Activated CD4-positive, alpha-beta T cell treated with anti-CD3 and anti-CD28 coated beads, Interleukin-2, amount 50 U/mL, for 48 hours (primary cell): ENCODE measurements around the gene SOCS1.
"Not testable (repeated sequence)": the region's sequence is repeated elsewhere in the genome, so short reads cannot be mapped to it uniquely, and the experiment has no call there.

Source experiments
- DNase-seq, 2 experiments: peaks; one replicate each; pipeline ENCODE4 v3.0.0-alpha.2; 2020

SOCS1 gene

GRCh38 chr16:11224096-11224893, 31.7 kb downstream of the SOCS1 start:
- DNase-seq: peak; percentile 74 to 81

GRCh38 chr16:11220507-11220906, 35.5 kb downstream of the SOCS1 start:
- not testable (repeated sequence) for DNase-seq

- no peak for DNase-seq
These were observed 36.8 kb downstream of the SOCS1 start for GRCh38 chr16:11219178-11219577.

GRCh38 chr16:11218604-11218962, 37.4 kb downstream of the SOCS1 start:
- no peak for DNase-seq

GRCh38 chr16:11217651-11218603, 38.1 kb downstream of the SOCS1 start:
- DNase-seq: no peak

- DNase-seq: no peak
These were observed 40.0 kb downstream of the SOCS1 start for GRCh38 chr16:11215935-11216556.

- no peak for DNase-seq
These were observed 42.2 kb downstream of the SOCS1 start for GRCh38 chr16:11213799-11214198.

- DNase-seq: no peak
These were observed 42.6 kb downstream of the SOCS1 start for GRCh38 chr16:11213373-11213772.

- DNase-seq: no peak
These were observed 43.2 kb downstream of the SOCS1 start for GRCh38 chr16:11212798-11213196.

GRCh38 chr16:11211977-11212797, 43.8 kb downstream of the SOCS1 start:
- DNase-seq: no peak

GRCh38 chr16:11211061-11211976, 44.7 kb downstream of the SOCS1 start:
- DNase-seq: no peak

- DNase-seq: no peak
These were observed 45.7 kb downstream of the SOCS1 start for GRCh38 chr16:11210260-11210659.

GRCh38 chr16:11208916-11209665, 46.9 kb downstream of the SOCS1 start:
- DNase-seq: no peak

- no peak for DNase-seq
These were observed 48.4 kb downstream of the SOCS1 start for GRCh38 chr16:11207646-11208045.

GRCh38 chr16:11205754-11206581, 50.0 kb downstream of the SOCS1 start:
- peak; percentile 27 to 41 for DNase-seq

- DNase-seq: no peak
These were observed 50.8 kb downstream of the SOCS1 start for GRCh38 chr16:11205065-11205699.

GRCh38 chr16:11204513-11205047, 51.4 kb downstream of the SOCS1 start:
- DNase-seq: no peak
